Measurements from ENCODE around the gene HSPB8. TPM values are rescaled to one million over a fixed set of nuclear protein-coding genes. Genes with fewer than 3 reads are reported as not detected.

The HSPB8 gene
- total RNA-seq, 2 donors from 2014 or later: not detected

DNA sequence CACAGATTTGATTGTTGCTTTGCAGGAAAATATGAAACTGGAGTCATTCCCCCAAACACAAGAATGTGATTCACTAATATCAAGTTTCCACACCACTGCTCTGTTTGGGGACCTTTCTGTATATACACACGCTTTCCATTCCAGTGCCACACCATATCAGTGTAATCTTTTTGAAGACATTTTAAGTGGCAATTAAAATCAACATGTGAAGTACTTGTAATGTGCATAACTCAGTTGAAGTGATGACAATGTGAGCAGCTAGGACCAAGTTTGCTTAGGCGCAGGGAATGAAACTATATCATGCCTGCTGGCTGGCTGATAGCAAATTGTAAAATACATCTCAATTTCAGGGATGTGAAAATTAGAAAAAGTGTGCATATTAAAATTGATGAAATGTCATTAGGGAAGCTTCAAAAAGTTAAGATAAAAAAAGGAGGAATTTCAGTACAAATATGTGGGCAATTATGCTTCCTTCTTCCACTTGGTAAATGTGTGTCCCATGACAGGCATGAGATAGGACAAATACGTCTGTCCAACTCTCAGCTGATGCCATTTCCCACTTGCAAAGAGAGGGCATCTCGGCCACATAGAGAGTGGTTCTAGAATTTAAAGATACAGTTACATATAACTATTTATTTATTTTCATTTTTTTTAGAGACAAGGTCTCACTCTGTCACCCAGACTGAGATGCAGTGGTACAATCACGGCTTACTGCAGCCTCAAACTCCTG lies 43.7 kb downstream of the HSPB8 start:
- Mint-ChIP-seq H3K9me3 (peaks cover 4 to 7% of the 10 kb centered on the region in 2 donors), H3K27ac (no peak overlapping the region), H3K36me3 (no peaks in the 10 kb centered on the region)
- no peak for ATAC-seq
- no peak for DNase-seq (ENCODE audit: low spot score in 2 of 2)

DNA sequence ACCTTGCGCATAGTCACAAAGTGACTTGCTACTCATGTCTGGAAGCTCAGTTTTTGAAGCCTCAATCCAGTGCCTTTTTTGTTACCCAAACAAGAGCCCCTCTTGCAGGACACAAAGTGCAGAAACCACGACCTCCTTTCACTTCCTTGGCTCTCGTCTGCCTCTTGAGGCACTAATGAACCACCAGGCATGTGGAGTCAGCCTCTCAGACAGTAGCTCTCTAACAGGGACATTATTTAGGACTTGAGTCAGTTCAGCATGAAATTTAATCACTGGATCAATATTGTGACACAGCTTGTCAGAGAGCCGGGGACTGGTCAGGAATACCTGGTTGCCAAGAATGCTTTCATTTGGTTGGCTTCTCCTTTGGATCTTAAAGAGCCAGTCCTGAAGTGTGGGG lies 46.7 kb downstream of the HSPB8 start:
- H3K27ac Mint-ChIP-seq: no peak overlapping the region
- ATAC-seq: no peak
- no peak for DNase-seq (ENCODE audit: low spot score in 2 of 2)
- no peaks in the 10 kb centered on the region for H3K36me3 Mint-ChIP-seq
- peaks cover under 1 to 11% of the 10 kb centered on the region in 2 donors for H3K9me3 Mint-ChIP-seq

DNA sequence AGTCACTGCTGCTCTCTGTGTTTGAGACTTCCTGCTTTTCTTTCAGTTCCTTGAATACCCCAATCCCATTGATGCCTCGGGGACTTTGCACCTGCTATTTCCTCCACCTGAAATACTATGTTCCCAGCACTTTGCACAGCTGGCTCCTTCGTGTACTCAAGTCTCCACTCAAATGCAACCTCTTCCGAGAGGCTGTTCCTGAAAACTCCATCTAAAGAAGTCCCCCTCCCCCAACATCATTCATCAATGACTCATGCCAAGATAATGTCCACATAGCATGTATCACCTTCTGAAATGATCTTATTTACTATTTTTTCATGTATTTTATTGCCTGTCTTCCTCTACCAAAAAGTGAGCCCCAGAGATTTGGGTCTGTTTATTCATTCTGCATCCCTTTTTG lies 48.6 kb downstream of the HSPB8 start:
- H3K9me3 Mint-ChIP-seq: peaks cover 0 to 10% of the 10 kb centered on the region in 2 donors
- no peaks in the 10 kb centered on the region for H3K36me3 Mint-ChIP-seq
- ATAC-seq: no peak
- no peak overlapping the region for H3K27ac Mint-ChIP-seq
- DNase-seq (ENCODE audit: low spot score in 2 of 2): no peak

DNA sequence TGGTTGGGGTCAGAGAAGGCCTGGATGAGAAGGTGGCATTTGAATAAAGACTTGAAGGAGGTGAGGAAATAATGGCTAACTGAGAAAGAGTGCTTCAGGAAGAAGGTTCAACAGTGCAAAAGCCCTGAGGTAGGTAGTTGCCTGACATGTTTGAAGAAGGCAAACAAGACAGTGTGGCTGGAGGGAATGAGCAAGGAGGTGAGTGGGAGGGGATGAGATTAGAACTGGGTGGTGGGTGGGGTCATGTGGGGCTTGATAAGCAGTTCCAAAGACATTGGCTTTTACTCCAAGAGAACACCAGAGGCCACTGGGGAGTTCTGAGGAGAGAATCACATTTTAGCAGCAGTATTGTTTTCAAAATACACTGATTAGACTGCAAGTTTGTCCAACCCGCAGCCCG lies 50.5 kb downstream of the HSPB8 start:
- ATAC-seq: no peak
- Mint-ChIP-seq H3K36me3 (no peaks in the 10 kb centered on the region), H3K27ac (no peak overlapping the region), H3K9me3 (peaks cover 0 to 10% of the 10 kb centered on the region in 2 donors)
- no peak for DNase-seq (ENCODE audit: low spot score in 2 of 2)

DNA sequence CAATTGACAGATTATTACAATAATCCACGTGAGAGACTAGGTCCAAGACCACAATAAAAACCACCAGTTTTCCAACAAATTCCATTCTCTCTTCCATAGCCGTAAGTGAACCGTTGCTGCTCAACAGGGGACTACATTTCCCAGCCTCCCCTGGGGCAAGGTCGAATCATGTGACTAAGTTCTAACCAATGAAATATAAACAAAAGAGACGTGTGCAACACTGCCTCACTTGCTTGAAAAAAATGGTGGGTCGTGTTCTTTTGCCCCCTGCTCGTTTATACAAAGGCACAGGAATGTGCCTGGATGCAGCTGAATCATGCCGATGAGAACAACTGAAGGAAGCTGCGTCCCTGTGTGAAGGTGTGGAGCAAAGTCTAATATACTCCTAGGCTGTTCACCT lies 51.1 kb downstream of the HSPB8 start:
- ATAC-seq (peak in 1 of 2 donors; percentile 32), DNase-seq (ENCODE audit: low spot score in 2 of 2) (no peak)
- H3K27ac Mint-ChIP-seq: no peak overlapping the region
- H3K9me3 Mint-ChIP-seq: peaks cover 0 to 10% of the 10 kb centered on the region in 2 donors
- no peaks in the 10 kb centered on the region for H3K36me3 Mint-ChIP-seq

DNA sequence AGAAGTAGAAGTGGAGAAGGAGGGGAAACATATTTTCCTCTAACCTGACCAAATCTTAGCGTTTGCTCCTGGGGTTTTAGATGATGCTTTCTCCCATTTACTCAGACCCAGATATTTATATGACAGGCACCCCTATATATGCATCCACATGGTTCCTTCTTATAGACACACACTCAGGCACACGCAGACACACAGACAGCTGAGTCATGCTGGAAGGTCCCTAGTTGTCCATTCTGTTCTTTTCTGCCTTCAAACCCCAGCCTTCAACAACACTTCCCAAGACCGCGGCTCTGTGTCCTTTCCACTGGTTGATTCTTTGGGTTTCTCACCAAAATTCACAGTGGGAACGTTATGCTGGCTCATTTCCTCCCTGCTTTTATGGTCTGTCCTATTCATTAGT lies 52.1 kb downstream of the HSPB8 start:
- Mint-ChIP-seq H3K36me3 (no peaks in the 10 kb centered on the region), H3K27ac (no peak overlapping the region), H3K9me3 (peaks cover 0 to 10% of the 10 kb centered on the region in 2 donors)
- DNase-seq (ENCODE audit: low spot score in 2 of 2) (no peak), ATAC-seq (no peak)

DNA sequence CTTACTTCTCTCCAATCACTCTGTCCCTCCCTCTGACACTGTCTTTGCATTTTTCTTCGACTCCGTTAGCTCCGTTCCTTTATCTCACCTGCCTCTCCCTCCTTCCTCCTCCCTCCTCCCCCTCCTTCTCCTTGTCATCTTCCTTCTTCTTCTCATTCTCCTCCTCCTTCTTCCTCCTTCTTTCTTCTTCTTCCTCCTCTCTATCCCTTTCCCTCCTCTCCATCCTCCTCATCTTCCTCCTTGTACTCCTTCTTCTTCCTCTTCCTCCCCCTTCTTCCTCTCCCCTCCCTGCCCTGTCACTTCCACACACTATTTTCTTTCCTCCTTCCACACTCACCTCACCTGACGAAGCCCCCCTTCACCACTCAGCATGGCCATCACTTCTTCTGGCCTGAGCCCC lies 53.0 kb downstream of the HSPB8 start:
- peaks cover 0 to 10% of the 10 kb centered on the region in 2 donors for H3K9me3 Mint-ChIP-seq
- no peak overlapping the region for H3K27ac Mint-ChIP-seq
- no peak for DNase-seq (ENCODE audit: low spot score in 2 of 2)
- no peaks in the 10 kb centered on the region for H3K36me3 Mint-ChIP-seq
- ATAC-seq: no peak

DNA sequence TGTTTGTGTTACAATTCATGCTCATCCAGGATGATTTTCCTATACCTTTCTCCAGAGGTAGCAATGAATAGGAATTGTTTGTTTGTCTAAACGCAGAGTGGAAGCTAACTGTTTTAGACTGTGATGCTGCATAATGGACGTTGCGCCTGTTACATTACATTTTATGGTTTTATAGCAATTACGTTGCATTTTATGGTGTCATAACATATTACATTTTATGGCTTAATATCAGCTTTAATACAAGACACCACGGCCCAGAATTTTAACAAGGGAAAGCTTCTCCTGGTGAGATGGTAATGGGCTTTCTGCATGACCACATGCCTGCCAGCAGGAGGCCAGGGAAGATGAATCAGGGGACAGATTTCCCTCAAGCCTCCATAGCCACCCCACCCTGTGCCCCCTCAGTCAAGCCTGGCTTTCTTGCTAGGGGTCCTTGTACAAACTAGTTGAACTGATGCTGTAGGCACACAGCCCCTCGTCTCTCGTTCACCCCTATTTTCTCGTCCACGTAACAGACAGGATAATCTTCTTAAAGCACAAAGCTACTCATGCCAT lies 56.5 kb downstream of the HSPB8 start:
- DNase-seq (ENCODE audit: low spot score in 2 of 2): no peak
- H3K27ac Mint-ChIP-seq: no peak overlapping the region
- ATAC-seq: no peak
- no peaks in the 10 kb centered on the region for H3K9me3 Mint-ChIP-seq
- H3K36me3 Mint-ChIP-seq: peaks cover 0 to 8% of the 10 kb centered on the region in 2 donors

DNA sequence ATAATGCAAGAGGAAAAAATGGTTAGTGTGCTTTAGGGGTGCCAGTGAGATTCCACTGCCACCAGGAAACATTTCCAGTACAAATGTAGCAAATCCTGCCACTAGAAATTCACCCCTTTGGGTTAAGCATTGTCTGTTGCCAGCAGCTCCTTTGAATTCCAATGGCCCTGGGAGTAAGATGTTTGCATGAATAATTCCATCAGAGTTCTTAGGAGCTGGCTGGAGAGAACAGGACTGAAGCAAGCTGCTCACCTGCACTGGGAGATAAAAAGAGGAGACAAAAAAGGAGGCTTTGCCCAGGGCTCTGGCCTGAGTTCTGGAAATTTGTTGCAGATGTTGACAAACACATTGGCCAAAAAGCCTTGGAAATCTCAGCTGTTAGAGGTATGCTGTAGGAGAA lies 57.6 kb downstream of the HSPB8 start:
- Mint-ChIP-seq H3K27ac (no peak overlapping the region), H3K9me3 (no peaks in the 10 kb centered on the region), H3K36me3 (peaks cover 0 to 8% of the 10 kb centered on the region in 2 donors)
- no peak for DNase-seq (ENCODE audit: low spot score in 2 of 2)
- no peak for ATAC-seq

DNA sequence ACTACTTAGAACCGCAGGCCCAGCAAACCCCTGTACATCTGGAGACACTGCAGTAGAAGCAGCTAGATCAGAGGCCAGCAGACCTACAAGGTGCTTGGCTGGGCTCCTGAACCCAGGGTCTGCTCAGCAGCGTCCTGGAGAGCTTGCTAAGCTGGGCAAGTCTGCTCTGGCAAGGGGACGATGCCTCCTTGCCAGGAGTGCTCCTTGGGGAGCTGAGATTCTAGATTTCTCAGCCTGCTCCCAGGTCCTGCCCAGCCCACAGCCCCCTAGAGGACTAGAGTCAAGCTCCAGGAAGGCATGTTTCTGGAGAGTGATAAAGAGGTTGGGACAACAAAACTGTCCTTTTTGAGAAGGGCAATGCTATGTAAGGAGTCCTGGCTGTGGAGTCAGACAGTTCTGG lies 60.3 kb downstream of the HSPB8 start:
- H3K36me3 Mint-ChIP-seq: peaks cover 0 to 8% of the 10 kb centered on the region in 2 donors
- no peak overlapping the region for H3K27ac Mint-ChIP-seq
- no peak for ATAC-seq
- no peaks in the 10 kb centered on the region for H3K9me3 Mint-ChIP-seq
- DNase-seq (ENCODE audit: low spot score in 2 of 2): no peak

DNA sequence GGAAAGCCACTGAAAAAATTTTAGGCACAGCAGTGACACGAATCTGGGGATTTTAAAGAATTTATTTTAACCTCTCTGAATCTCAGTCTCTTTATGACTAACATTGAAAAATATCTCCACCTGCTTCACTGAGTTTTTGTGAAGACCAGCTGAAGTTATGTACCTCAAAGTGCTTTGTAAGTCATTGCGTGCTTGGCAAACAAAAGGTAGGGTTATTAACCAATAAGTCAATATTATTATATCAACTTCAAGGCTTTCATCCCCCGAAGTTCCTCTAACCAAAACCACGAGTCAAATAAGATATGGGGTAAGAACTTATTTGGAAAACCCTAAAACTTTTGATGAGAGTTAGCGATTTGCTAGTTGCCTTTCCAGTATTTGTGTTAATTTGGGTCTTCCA lies 62.3 kb downstream of the HSPB8 start:
- Mint-ChIP-seq H3K9me3 (peaks cover 0 to 3% of the 10 kb centered on the region in 2 donors), H3K27ac (no peak overlapping the region), H3K36me3 (peaks cover 0 to 8% of the 10 kb centered on the region in 2 donors)
- ATAC-seq (no peak), DNase-seq (ENCODE audit: low spot score in 2 of 2) (no peak)

DNA sequence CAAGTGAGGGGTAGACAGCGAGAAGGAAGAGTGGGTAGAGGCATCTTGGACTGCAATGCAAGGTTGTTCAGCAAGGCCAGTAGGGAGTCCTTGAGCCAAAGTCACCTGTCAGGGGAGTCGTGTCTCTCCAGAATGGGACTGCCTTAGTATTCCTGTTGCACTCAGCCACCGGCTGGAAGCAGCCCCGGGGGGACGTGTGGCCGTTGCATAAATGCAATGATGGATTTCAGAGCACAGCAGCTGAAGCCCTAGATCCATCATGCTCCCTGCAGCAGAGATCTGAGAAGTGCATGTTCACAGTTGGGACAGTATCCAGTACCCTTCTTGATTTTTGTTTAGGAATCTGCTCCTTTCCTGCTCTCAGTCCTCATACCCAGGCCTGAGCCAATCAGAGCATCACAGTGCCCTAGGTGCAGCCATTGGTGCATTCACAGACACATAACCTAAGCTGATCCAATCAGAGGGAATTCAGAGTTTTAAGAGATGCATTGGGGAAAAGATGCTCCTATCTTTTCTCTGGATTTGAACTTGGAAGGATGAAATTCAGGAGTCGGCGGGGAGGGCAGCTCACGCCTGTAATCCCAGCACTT lies 62.9 kb downstream of the HSPB8 start:
- H3K36me3 Mint-ChIP-seq: peaks cover 0 to 8% of the 10 kb centered on the region in 2 donors
- ATAC-seq (no peak), DNase-seq (ENCODE audit: low spot score in 2 of 2) (no peak)
- peaks cover 0 to 3% of the 10 kb centered on the region in 2 donors for H3K9me3 Mint-ChIP-seq
- no peak overlapping the region for H3K27ac Mint-ChIP-seq

Other genes starting within 250 kb of the HSPB8 start
- gene SRRM4, start 197.4 kb upstream of the HSPB8 start, total RNA-seq: not detected
- not detected for gene CCDC60, start 155.8 kb downstream of the HSPB8 start, total RNA-seq

Measured in activated naive CD4-positive, alpha-beta T cell treated with anti-CD3 and anti-CD28 coated beads, Interleukin-2, amount 50 U/mL, for 72 hours (primary cell).